GM19463 (cell line): Measurements from ENCODE around the gene NFU1.

Experiments used
- ATAC-seq: cut with Tn5 transposase; IDR thresholded peaks from one replicate; pipeline ENCODE4 v1.9.1; 2021; ENCODE audit warnings: mild to moderate bottlenecking, moderate library complexity; ENCODE audit not compliant: unreplicated experiment

NFU1 gene

GRCh38 chr2:69436938-69437750 is at the start of gene NFU1:
Gene NFU1, minus strand, starts transcription at chr2:69437435. Its CDS starts 13 bp downstream, at chr2:69437422.
- ATAC-seq, result peak; percentile 96

DNA sequence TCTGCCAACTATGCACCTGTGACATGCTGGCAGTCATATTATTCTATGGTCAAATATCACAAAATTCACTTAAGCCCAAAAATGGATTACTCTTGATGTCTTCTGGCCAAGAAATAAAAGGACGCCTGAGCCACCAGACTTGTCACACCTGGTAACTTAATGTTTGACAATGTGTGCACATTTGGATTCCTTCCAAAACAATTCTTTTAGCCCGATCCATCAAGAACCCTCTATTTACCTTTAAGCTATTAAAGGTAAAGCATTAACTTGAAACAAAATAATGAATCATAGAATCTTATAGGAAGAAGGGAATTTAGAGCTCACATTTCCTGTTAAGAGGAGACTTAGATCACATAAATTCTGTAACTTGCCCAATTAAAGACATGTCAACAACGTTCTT is 46.5 kb upstream of the NFU1 start:
- no peak for ATAC-seq

GRCh38 chr2:69483024-69483423 is 45.8 kb upstream of the NFU1 start:
- no peak for ATAC-seq

DNA sequence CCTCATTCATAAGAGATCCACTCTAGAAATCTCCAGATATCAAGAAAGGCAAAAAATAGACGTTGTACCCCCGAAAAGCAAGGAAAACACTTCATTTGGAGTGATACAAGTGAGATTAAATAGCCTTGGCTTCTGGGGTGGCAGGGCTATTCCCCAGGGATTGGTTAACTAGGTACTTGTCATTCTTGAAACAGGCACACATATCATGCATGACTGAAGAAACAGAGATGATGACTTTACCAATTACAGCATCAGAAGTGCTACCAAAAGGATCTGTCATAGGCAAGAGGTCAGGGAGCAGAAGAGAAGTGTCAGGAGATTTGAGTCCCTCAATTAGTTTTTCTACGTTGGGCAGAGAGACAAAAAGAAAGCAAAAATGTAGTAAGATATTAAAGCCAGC is 45.2 kb upstream of the NFU1 start:
- no peak for ATAC-seq

DNA sequence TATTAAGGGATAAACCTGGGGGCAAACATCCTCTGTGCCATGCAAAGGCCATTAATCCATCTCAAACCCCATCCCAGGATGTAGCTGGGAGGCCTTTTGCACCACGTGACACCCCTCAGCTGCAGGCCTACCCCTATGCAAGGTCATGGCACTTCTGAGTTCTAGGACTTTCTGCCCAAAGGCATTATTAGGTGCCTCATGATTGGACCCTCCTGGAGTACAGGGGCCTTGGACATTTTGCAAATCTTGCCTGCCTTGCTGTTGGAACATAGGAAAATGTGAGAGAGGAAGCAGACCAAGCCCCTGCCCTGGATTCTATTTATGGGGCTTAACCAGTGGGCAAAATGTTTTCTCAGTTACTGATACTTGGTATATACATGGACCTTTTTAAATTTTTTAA is 44.2 kb upstream of the NFU1 start:
- no peak for ATAC-seq

DNA sequence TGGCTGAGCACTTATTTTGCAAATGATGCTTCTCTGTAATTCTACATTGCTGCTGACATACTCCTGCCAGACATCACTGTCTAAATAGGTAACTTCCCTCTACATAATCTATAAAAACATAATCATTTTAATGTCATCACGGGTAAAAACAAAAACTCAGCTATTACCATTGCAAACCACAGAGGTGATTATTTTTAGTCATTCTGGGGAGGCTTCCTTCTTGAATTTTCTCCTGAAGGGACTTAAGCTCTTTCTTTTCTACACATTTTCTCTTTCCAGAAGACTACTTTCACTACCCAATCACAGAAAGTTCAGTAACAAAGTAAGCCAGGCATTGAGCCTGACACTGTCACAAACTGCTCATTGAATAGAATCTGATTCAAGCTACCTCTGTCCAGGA is 40.4 kb upstream of the NFU1 start:
- ATAC-seq, result no peak

- ATAC-seq, result no peak
Measured at GRCh38 chr2:69474688-69475087, 37.5 kb upstream of the NFU1 start.

DNA sequence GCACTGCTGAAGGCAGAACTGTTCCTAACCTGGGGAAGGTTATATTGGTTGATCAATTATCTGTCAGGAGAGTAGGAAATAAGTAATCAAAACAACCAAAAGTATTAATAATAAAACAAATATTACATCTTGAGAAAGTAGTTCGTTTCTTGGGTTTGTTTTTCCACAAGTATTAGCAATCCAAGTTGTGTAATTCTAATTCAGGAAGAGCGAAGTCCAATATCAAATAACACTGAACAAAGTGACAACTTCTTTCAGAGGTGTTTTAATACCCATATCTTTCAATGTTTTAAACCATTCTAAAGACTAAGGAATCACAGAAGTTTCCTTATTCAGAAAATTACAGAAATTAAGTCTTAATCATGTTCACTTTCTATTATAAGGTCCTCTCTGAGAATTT is 34.6 kb upstream of the NFU1 start:
- ATAC-seq, result no peak

DNA sequence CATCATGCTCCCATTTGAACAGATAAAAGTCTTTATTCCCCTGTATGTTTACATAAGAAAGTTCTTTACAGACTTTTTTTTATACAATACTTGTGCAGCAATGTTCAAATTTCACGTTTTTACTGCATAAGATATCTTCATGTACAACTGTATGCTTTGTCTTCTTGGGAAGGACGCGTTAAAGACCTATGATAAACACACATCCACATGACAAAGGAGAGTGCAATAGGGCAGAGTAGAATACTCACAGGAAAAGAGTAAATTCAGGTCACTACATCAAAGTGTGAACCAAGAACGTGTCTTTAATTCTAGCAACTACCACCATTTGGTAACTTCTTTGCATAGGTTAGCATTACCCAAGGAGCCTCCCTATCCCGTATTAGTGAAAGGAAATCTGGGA is 33.7 kb upstream of the NFU1 start:
- no peak for ATAC-seq

DNA sequence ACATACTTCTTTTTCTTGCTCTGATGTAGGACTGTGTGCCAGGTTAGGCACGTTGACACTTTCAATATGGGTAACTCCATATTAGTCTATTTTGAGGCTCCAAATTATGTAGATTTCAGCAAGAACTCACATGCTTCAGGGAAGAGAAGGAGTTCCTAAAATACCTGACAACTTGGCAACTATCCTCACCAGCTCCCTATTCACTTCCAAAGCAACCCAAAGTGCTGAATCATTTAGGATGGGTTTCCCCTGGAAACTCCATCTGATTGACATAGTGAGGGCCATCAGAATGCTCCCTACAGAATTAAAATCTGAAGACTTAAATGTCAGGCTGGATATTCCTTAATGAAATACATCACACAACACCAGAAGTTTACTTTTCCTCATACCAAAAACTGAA is 32.5 kb upstream of the NFU1 start:
- ATAC-seq, result no peak

DNA sequence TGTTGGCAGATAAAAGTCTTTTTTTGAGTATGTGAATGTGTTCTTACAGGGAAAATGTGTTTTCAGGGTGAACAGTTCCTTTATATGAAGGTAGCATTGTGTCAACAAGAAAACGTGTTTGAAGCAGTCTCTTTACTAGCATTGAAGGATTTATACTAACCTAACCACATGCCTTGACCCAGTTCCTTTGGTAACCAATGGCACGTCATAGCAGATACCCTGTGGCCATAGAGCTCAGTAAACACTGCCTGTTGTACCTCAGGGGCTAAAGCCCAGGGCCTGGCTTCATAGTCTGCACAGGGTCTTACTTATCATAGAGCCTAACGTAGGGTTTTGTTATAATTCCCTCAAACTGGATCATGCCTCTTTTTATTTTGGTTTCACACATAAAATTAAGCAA is 32.1 kb upstream of the NFU1 start:
- no peak for ATAC-seq

GRCh38 chr2:69466728-69467127 is 29.5 kb upstream of the NFU1 start:
- ATAC-seq, result no peak

- ATAC-seq, result no peak
Measured at GRCh38 chr2:69465513-69466456, 28.6 kb upstream of the NFU1 start.

- ATAC-seq, result no peak
Measured at GRCh38 chr2:69464575-69464974, 27.3 kb upstream of the NFU1 start.

DNA sequence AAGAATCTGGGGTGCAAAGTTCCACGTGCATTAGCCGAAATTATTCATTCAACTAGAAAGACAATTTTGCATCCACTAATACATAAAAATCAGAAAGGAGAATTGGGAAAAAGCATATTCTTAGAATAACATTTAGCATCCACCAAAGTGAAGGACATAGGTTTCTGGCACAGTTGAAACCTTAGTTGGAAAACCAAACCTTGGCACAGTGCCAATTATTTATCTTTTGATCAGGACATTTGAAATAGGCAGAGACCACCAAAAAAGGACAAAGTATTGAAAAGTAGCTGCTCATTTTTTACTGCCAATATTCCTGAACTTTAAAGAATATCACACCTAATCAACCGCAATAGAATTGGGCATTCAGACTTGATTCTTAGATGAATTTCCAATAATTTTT is 25.5 kb upstream of the NFU1 start:
- ATAC-seq, result no peak

- ATAC-seq, result no peak
Measured at GRCh38 chr2:69461404-69461803, 24.2 kb upstream of the NFU1 start.

DNA sequence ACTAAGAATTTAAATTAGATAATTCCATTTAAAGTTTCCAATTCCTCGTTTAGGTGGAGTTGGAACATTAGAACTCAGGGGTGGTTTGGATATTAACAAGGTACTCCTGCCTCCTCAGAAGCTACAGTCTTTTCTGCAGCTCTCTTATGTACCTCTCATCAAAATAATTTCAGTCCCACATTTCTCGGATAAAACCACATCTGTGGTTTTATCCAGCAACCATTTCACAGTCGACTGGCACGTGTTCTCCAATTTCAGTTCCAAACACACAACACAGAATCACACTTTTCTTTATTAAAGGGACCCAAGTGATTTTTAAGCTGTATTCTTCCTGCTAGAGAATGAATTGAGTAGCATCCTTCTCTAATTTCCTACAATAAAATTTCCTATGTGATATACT is 22.7 kb upstream of the NFU1 start:
- no peak for ATAC-seq

- ATAC-seq, result no peak
Measured at GRCh38 chr2:69456950-69457445, 19.8 kb upstream of the NFU1 start.

DNA sequence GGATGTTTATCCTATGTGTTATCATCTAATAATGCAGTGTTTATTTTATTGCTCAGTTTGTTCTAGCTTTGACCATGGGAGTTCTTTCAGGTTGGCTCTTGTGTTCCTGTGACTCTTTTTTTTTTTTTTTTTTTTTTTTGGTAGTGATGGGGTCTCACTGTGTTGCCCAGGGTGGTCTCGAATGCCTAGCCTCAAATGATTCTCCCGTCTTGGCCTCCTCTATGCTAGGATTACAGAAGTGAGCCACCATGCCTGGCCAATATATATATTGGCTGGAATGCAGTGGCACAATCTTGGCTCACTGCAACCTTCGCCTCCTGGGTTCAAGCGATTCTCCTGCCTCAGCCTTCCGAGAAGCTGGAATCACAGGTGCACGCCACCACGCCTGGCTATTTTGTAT is 18.9 kb upstream of the NFU1 start:
- no peak for ATAC-seq

DNA sequence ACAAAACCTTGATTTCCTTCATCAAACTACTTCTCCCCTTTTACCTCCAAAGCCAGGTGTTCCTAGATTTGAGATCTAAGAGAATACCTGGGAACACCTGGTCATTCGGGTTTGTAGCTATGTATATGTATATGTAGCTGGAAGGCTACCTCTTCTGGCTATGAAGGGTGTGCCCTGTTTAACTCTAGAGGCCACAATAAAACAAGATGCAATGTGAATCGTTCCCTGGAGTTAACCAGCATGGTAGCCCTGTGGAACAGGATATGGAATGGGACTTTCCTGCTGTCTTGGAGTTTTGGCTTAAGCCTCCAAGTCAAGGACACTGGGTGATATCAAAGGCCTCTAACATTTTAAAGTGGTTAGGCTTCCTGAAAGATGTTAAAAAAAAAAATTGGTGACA is 17.7 kb upstream of the NFU1 start:
- ATAC-seq, result no peak

- ATAC-seq, result peak; percentile 91
Measured at GRCh38 chr2:69453475-69454129, 16.4 kb upstream of the NFU1 start.
